SK-N-SH treated with all-trans-retinoic acid at 6 μM for 48 hours (cell line): ENCODE data around the gene PPFIA4.

Source experiments
- PATZ1 ChIP-seq: fragments of 250-450 bp; sonication (Bioruptor Pico); IDR thresholded peaks from 2 replicates; pipeline ENCODE4 v1.8.0; 2020; ENCODE audit warnings: mild to moderate bottlenecking, moderate library complexity, borderline replicate concordance
- SNAI2 ChIP-seq: fragments of 250-450 bp; sonication (Bioruptor Pico); IDR thresholded peaks from 2 replicates; pipeline ENCODE4 v1.5.0; 2020; ENCODE audit warnings: mild to moderate bottlenecking, moderate library complexity
- TCF4 ChIP-seq: fragments of 250-450 bp; sonication (Bioruptor Pico); IDR thresholded peaks from 2 replicates; pipeline ENCODE4 v1.8.0; 2021; ENCODE audit warnings: mild to moderate bottlenecking, moderate library complexity, borderline replicate concordance
- ZFP30 ChIP-seq: fragments of 450-650 bp; formaldehyde crosslinking; IDR thresholded peaks from 2 replicates; pipeline ENCODE4 v1.5.0; 2022; ENCODE audit warnings: mild to moderate bottlenecking, moderate library complexity
- TF ChIP-seq, protein P1 (sequence below): fragments of 250-450 bp; sonication (Bioruptor Pico); IDR thresholded peaks from 2 replicates; pipeline ENCODE4 v1.5.0; 2020; ENCODE audit warnings: mild to moderate bottlenecking, moderate library complexity

GRCh38 chr1:203028784-203029553 lies 2.7 kb downstream of the PPFIA4 start:
- TF ChIP-seq TCF4 (CRISPR knock-in tag), result no peak
- TF ChIP-seq PATZ1, result no peak
- TF ChIP-seq, protein P1, sequence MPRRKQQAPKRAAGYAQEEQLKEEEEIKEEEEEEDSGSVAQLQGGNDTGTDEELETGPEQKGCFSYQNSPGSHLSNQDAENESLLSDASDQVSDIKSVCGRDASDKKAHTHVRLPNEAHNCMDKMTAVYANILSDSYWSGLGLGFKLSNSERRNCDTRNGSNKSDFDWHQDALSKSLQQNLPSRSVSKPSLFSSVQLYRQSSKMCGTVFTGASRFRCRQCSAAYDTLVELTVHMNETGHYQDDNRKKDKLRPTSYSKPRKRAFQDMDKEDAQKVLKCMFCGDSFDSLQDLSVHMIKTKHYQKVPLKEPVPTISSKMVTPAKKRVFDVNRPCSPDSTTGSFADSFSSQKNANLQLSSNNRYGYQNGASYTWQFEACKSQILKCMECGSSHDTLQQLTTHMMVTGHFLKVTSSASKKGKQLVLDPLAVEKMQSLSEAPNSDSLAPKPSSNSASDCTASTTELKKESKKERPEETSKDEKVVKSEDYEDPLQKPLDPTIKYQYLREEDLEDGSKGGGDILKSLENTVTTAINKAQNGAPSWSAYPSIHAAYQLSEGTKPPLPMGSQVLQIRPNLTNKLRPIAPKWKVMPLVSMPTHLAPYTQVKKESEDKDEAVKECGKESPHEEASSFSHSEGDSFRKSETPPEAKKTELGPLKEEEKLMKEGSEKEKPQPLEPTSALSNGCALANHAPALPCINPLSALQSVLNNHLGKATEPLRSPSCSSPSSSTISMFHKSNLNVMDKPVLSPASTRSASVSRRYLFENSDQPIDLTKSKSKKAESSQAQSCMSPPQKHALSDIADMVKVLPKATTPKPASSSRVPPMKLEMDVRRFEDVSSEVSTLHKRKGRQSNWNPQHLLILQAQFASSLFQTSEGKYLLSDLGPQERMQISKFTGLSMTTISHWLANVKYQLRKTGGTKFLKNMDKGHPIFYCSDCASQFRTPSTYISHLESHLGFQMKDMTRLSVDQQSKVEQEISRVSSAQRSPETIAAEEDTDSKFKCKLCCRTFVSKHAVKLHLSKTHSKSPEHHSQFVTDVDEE (CRISPR knock-in tag), result no peak
- no peak for TF ChIP-seq SNAI2 (CRISPR knock-in tag)
- no peak for TF ChIP-seq ZFP30 (CRISPR knock-in tag)
